H1 (cell line): ENCODE data around the gene TKFC. TPM values are rescaled to one million over a fixed set of nuclear protein-coding genes. Genes with fewer than 3 reads are reported as not detected.

Source experiments
- ASH2L ChIP-seq: fragments of 200-600, 300-600 bp; sonication (generic); IDR thresholded peaks from one replicate; pipeline ENCODE4 v1.7.1; 2017; ENCODE audit warnings: low read length
- BRCA1 ChIP-seq: IDR thresholded peaks from 2 replicates; pipeline ENCODE4 v1.6.1; 2012; ENCODE audit warnings: low read depth, low read length, improper control_type of control experiment
- CEBPB ChIP-seq: IDR thresholded peaks from 2 replicates; pipeline ENCODE4 v1.6.1; 2012; ENCODE audit warnings: low read depth, low read length
- CHD7 ChIP-seq: fragments of 300-600 bp; sonication (generic); IDR thresholded peaks from 2 replicates; pipeline ENCODE4 v1.7.1; 2012; ENCODE audit warnings: low read length, moderate library complexity, mild to moderate bottlenecking, inconsistent platforms; ENCODE audit not compliant: insufficient replicate concordance
- GABPA ChIP-seq: IDR thresholded peaks from 2 replicates; pipeline ENCODE4 v1.6.1; 2011; ENCODE audit warnings: mild to moderate bottlenecking, low read length, moderate library complexity, borderline replicate concordance; ENCODE audit not compliant: insufficient read depth
- JUND ChIP-seq: IDR thresholded peaks from 2 replicates; pipeline ENCODE4 v1.6.1; 2011; ENCODE audit warnings: mild to moderate bottlenecking, improper control_type of control experiment, low read length
- MAFK ChIP-seq: IDR thresholded peaks from 2 replicates; pipeline ENCODE4 v1.6.1; 2012; ENCODE audit warnings: low read depth, mild to moderate bottlenecking, improper control_type of control experiment, low read length
- NANOG ChIP-seq: IDR thresholded peaks from 2 replicates; pipeline ENCODE4 v1.6.1; 2011; ENCODE audit warnings: low read length, low read depth, mild to moderate bottlenecking, inconsistent platforms; ENCODE audit not compliant: insufficient read depth, poor library complexity, severe bottlenecking
- RBBP5 ChIP-seq: IDR thresholded peaks from 2 replicates; pipeline ENCODE4 v1.7.1; 2012; ENCODE audit warnings: low read depth, mild to moderate bottlenecking, inconsistent platforms, low read length, moderate library complexity, borderline replicate concordance
- RXRA ChIP-seq: IDR thresholded peaks from 2 replicates; pipeline ENCODE4 v1.6.1; 2011; ENCODE audit warnings: low read depth, mild to moderate bottlenecking, low read length, moderate library complexity; ENCODE audit not compliant: insufficient read depth
- SAP30 ChIP-seq: fragments of 300-600 bp; sonication (generic); IDR thresholded peaks from 2 replicates; pipeline ENCODE4 v1.7.1; 2012; ENCODE audit warnings: low read length, moderate library complexity, mild to moderate bottlenecking, inconsistent platforms; ENCODE audit not compliant: insufficient read depth, insufficient replicate concordance
- SP4 ChIP-seq: IDR thresholded peaks from 2 replicates; pipeline ENCODE4 v1.6.1; 2012; ENCODE audit warnings: low read length, inconsistent platforms
- polyA plus RNA-seq, 7 experiments: library from polyadenylated mRNA; depleted of rRNA in 3 of 7; stranded (reverse) in 5 of 7; unstranded in 2 of 7; fragments of >200 nt in 5 of 7; fragments of 200-250 nt in 2 of 7; gene quantifications; 1 replicate in 5 of 7; 2 replicates in 1 of 7; 4 replicates in 1 of 7; pipeline versions ENCODE4 v1.2.1 to v1.2.3, GENCODE V29; 2011 to 2013; ENCODE audit warnings: missing spikeins in 2 of 7, mixed read lengths in 2 of 7
- total RNA-seq: library from RNA; stranded (reverse); fragmentation: NEBNext Ultra II Directional; extraction: Animal tissue kit (Norgen Biotek cat#: 25700); gene quantifications from 2 replicates; pipeline ENCODE4 v1.2.1, GENCODE V29; 2021

Gene TKFC
- total and polyA plus RNA-seq, 2 of the 8 experiments (the other 6 are each of a cell fraction or from before 2014, with no cell fraction given) = 53.5 to 55.0 TPM

- TF ChIP-seq CHD7 (no peak), ASH2L (no peak), SAP30 (no peak), JUND (no peak), RXRA (no peak), BRCA1 (no peak), MAFK (no peak), CEBPB (no peak), RBBP5 (no peak), SP4 (no peak), GABPA (no peak), NANOG (no peak)
These were observed 47.9 kb downstream of the TKFC start (continued) for GRCh38 chr11:61380884-61381283.
